Measurements from ENCODE around the gene KMT2D. TPM values are rescaled to one million over a fixed set of nuclear protein-coding genes. Genes with fewer than 3 reads are reported as not detected.

KMT2D gene
- polyA plus RNA-seq, 4 donors, result 40.2 to 51.0 (median 47.6) TPM

- DNase-seq (ENCODE audit: low read depth in 4 of 4, low spot score in 3 of 4), result no peak
Measured at GRCh38 chr12:49054096-49054495, 6.5 kb downstream of the KMT2D start.

DNA sequence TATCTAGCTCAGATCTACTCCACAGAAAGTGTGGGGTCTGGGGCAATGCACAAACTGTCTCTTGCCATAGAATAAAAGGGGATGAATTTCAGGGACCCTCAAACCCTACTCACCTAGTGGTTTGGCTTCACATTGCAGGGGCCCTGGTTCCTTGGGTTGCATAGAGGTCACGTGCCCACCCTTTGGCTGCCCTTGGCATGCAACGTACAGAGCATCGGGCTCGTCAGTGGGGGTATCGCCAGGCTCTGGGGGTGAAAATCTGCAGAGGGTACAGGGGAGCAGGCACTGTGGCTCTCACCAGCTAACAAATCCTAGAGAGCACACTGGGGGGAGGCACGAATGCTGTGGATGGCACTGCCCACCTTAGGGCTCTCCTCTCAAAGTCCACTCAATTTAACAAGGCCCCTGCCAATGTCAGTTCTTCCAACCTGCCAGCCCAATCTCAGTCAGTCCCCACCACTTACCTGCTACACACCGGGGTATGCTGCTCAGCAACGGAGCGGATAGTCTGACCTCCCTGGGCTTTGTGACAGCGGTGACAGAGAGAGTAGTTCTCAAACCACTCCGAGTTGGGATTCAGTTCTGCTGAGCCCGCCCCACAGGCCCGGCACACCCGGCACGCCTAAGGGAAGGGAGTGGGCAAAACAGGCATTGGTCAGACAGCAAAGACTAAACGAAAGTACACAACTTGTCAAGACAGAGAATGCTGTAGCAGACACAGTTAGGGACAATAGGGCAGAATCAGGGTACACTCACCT is 8.0 kb downstream of the KMT2D start:
- DNase-seq (ENCODE audit: low read depth in 4 of 4, low spot score in 3 of 4), result no peak

GRCh38 chr12:49051777-49052438 is 8.7 kb downstream of the KMT2D start:
- DNase-seq (ENCODE audit: low read depth in 4 of 4, low spot score in 3 of 4), result no peak

GRCh38 chr12:49051373-49051764 is 9.2 kb downstream of the KMT2D start:
- no peak for DNase-seq (ENCODE audit: low read depth in 4 of 4, low spot score in 3 of 4)

GRCh38 chr12:49050507-49051372 is 9.9 kb downstream of the KMT2D start:
- DNase-seq (ENCODE audit: low read depth in 4 of 4, low spot score in 3 of 4), result no peak

DNA sequence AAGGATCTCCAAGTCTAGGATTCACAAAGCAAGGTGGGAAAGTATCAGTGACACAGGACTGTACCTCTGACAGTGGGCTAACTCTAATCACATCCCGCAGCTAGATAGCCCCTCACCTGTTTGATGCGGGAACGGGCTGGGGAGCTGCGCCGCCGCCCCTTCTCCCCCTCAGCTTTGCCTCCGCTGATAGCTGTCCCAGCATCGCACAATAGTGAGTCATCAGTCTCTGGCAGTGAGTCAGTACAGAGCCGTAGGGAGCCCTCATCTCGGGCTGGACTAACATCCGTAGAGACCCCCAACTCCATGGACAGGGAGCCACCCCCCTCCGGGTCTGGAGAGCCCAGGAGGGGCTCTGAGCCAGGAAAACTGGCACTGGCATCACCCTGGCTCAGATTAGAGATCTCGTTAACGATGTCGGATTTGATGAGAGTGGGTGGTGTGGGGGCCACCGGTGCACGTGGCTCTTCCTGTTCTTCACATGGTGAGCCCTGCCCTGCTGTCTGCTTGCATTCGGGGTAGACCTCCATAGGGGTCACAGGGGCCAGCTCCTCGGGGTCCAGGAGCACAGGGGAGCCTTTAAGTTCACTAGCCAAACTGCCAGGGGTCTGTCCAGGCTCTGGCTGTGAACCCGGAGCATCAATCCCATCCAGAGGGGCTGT is 10.9 kb downstream of the KMT2D start:
- DNase-seq (ENCODE audit: low read depth in 4 of 4, low spot score in 3 of 4), result no peak

- DNase-seq (ENCODE audit: low read depth in 4 of 4, low spot score in 3 of 4), result no peak
Measured at GRCh38 chr12:49048953-49049352, 11.6 kb downstream of the KMT2D start.

GRCh38 chr12:49046129-49046895 is 14.3 kb downstream of the KMT2D start:
- no peak for DNase-seq (ENCODE audit: low read depth in 4 of 4, low spot score in 3 of 4)

DNA sequence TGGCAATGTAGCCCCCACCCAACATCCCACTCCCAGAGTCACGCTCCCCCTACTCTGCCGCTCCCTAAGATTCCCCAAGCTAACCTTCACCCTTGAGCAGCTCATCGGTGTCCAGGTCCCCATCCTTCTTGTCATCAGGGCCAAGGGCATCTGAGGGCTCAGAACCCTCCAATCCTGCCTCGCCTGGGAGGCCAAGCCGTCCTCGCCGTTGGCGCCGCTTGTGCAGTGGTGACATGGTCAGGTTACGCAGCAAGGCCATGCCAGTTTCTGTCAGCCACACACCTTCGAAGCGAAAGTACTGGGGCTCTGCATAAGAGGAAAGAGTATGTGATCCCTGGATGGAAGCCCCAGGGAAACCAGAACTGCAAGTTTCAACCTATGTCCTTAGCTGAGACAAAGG is 15.9 kb downstream of the KMT2D start:
- DNase-seq (ENCODE audit: low read depth in 4 of 4, low spot score in 3 of 4), result no peak

DNA sequence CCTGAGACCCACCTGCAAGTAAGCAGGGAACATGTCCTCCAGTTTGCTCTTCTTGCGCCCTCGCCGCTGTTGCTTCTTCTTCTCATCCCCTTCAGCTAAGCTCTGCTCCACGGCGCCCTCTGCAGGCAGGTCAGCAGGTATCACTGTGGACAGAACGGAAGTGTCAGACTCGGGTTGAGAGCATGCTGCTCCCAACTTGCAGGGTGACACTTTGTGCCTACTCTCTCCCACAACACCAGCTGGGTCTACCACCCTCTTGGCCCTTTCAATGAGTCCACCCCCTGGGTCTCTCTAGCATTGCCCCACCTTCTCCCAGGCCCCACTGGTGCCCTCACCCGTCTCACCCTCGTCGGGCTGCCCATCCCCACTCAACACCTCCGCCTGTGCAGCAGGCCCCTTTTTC is 16.7 kb downstream of the KMT2D start:
- DNase-seq (ENCODE audit: low read depth in 4 of 4, low spot score in 3 of 4), result no peak

DNA sequence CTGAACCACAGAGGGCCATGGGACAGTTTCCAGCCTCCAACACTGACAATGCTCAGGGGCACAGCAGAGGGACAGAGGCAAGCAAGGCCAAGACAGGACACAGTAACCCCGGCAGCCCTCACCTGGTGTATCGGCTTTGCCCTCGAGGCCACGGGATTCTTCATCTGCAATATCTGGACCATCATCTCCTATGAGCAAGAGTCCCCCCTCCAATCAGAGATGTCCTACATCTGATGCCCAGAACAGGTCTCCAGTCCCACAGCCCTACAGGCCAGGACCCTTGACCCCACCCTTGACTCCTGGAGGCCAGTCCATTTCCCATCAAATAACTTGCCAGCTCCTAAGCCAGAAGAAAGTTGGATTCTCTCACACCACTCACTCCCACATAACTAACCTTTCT is 17.4 kb downstream of the KMT2D start:
- no peak for DNase-seq (ENCODE audit: low read depth in 4 of 4, low spot score in 3 of 4)

DNA sequence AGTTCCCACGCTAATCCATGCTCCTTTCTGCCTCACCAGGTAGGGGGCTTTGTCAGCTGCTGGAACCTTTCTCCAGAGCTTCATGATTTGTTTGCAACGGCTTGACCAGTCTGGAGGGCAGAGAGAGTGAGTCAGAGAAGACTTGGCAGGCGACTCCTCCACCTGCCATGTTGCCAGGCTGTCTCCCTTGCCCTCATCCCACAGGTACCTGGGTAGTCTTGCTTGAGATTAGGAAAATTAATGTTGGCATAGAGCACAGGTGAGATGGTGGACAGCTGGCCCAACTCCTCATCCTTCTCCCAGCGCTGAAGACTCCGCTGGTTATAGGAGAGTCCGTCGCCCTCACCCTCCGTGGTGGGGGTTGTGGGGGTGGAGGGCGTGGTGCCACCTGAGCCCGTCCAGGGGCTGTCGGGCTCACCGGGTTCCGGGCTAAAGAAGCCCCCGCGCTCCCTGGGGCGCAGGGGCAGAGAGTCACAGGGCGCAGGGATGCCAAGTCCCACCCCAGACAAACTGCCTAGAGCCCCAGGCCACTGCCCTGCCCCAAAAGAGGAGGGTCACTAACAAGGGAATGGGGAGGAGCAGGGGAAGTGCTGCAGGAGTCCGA is 18.6 kb downstream of the KMT2D start:
- DNase-seq (ENCODE audit: low read depth in 4 of 4, low spot score in 3 of 4), result no peak

GRCh38 chr12:49041036-49041880 is 19.3 kb downstream of the KMT2D start:
- DNase-seq (ENCODE audit: low read depth in 4 of 4, low spot score in 3 of 4), result no peak

DNA sequence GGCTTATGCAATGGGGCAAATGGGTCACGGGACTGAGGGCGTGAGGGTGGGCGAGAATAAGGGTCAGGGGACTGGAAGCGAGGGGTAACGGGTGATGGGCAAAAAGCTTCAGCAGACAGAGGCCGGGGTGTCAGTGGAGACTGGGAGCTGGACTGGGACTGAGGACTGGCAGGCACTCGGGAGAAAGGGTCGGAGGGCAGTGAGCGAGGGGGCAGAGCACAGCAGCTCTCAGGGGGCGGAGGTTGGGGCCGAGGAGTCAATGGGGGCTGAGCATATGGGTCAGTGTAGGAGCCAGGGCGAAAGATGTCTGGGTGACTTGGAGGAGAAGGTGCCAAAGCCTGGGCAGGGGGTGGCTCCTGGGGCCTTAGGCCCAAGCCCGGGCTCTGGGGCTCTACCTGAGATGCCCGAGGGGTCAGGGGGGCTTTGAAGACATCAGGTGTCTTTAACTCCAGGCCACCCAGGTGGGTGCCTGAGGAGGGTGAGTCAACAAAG is 20.2 kb downstream of the KMT2D start:
- no peak for DNase-seq (ENCODE audit: low read depth in 4 of 4, low spot score in 3 of 4)

DNA sequence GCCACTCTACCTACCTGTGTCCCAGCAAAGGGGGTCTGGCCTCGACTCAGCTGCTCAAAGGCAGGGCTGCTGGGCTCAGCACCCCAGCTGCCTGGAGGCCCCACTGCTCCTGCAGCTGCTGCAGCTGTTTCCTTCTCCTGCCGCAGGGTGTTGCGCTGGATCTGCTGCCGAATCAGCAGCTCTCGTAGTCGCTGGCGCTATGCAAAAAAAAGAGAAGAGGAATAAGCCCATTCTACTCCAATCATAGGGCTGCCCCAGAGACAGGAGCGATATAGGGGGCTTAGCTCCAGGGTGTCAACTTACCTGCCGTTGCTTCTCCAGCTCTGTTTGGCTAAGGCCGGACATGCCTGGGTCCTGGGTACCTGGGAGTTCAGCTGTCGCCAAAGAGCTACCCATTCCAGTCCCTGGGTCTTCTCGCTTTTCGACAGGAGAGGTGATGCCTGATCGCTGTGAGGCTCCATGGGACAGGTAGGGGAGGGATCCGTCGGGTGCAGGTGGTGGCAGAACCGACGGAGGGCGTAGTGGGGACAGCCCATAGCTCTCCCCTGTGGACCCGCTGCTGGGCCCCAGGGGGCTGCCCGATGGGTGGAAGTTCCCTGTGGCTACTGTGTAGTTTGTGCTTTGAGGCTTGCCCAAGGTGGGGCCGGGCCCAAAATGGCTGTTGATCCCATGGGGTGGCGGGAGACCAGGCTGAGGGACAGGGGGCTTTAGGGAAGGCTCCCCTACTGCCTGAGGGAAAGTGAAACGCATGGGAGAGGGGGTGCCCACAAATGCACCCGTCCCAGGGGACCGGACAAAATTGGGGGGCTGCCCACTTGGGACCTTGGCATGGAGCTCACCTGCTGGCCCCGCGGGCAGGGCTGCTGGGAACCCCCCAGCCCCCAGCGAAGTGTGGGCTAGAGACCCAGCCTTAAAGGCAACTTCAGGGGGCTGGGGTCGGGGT is 20.9 kb downstream of the KMT2D start:
- DNase-seq (ENCODE audit: low read depth in 4 of 4, low spot score in 3 of 4), result no peak

GRCh38 chr12:49038291-49038955 is 22.2 kb downstream of the KMT2D start:
- DNase-seq (ENCODE audit: low read depth in 4 of 4, low spot score in 3 of 4), result no peak

DNA sequence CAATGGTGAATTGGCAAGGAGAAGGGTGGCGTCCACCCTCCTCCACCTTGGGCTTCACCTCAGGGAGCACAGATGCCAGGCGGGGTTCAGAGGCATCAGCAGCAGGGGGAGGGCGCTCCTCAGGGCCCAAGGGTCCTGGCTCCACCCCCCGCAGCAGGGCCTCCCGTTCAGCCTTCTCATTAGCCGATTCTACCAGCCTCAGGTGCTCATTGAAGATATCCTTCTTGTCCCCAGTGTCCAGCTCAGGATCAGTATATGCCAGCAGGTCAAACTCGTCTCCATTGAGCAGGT is 22.7 kb downstream of the KMT2D start:
- no peak for DNase-seq (ENCODE audit: low read depth in 4 of 4, low spot score in 3 of 4)
